Stimulated activated CD8-positive, alpha-beta memory T cell treated with anti-CD3 and anti-CD28 coated beads, Interleukin-12 subunit alpha, Interleukin-12 subunit beta, amount 100 ng/mL, for 1 hour (primary cell): Measurements from ENCODE around the gene AEN.

Experiments used
- DNase-seq: peaks from one replicate; pipeline ENCODE4 v3.0.0-alpha.2; 2020; ENCODE audit warnings: low read depth

Gene AEN

DNA sequence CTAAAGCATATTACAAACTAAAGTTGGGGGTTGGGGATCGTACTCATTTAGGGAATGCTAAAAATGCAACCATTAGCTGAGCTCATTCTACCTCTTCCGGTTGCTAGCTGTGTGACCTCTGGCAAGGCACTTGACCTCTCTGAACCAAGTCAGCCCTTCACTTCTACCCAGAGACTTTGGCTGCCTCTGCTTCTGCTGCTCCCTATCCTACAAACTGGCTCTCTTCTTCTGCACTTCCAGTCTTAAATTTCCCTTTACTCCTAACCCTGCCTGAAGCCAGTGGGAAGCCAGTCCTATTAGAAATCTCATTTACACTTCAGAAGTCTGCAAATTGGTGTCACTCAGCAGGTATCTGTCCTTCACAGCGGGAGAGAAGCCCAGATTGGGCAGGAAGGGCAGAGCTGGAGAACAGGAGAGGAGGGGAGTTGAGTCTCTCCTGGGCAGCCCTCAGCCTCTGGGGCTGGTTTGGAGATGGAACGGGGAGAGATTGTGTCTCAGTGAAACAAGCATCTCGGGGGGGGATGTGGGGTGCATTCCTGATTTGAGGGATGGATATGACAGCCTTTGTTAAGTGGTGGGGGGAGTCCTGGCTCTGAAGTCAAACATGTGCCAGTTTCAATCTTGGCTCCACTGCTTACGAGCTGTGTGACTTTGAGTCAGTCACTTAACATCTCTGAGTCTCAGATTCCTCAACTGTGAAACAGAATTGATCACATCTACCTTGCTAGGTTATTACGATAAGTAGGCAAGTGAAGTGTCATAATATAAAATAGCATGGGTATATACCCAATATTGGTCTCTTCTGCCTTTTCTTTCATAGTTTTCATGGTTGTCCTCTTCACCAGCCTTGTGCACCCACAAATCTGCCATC, 7.8 kb upstream of the AEN start:
- DNase-seq, result no peak

DNA sequence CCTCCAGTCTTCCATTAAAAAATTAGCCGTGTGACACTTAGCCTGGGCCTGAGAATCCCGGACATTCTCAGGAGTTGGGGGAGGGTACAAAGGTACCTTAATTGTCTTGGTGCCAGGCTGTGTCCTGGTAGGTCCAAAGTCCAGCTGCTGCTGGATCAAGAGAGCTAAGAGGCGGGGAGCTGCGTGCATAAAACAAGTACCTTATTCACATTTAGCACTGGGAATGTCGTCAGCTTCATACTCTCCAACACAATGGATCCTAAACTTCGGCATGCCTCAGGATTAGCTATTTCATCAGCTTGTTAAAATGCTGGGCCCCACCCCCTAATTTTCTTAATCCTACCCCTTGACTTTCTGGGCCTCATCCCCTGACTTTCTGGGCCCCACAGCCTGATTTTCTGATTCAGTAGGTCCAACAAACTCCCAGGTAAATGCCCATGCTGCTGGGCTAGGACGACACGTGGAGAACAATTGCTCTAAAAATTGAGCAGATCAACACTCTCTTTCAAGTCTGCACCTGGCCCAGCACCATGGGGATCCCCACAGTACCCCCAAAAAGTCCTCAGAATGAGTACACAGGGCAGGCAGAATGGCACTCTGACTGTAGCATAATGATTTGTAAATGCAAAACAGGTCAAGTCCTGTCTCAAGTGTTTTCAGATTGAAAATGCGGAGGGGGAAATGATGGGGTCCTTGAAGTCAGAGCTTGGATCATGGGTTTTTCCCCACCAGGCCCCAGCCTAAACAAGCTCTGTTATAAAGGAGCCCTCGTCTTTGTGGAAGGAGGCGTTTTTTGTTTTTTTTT, 5.6 kb upstream of the AEN start:
- DNase-seq, result no peak

DNA sequence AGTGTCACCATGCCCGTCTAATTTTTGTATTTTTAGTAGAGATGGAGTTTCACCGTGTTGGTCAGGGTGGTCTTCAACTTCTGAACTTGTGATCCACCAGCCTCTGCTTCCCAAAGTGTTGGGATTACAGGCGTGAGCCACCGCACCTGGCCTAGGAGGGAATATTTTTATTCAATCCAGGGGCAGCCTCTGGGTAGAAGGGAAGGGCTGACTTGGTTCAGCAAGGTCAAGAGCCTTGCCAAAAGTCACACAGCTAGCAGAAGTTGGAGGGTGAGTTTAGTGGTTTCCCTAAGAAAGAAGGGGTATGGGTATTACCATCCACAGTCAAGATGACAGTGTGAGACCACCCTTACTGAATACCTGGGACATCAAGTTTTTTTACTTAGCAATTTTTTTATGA, 4.9 kb upstream of the AEN start:
- no peak for DNase-seq

DNA sequence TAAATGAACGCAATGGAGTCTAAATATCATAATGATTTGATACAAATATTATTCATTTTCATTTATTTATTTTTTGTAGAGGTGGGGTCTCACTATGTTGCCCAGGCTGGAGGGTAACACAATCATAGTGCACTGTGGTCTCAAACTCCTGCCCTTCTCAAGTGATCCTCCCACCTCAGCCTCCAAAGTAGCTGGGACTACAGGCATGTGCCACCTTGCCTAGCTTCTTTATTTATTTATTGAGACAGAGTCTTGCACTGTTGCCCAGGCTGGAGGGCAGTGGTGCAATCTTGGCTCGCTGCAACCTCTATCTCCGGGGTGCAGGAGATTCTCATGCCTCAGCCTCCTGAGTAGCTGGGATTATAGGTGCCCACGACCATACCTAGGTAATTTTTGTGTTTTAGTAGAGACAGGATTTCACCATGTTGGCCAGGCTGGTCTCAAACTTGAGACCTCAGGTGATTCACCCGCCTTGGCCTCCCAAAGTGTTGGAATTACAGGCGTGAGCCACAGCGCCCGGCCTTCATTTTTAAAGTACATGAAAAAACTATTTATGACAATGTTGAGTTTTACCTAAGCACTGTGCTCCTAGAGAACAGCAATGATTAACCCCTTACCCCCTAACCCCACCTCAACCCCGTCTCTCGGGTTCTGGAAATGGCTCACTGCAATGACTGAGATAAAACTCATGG, 4.0 kb upstream of the AEN start:
- no peak for DNase-seq

DNA sequence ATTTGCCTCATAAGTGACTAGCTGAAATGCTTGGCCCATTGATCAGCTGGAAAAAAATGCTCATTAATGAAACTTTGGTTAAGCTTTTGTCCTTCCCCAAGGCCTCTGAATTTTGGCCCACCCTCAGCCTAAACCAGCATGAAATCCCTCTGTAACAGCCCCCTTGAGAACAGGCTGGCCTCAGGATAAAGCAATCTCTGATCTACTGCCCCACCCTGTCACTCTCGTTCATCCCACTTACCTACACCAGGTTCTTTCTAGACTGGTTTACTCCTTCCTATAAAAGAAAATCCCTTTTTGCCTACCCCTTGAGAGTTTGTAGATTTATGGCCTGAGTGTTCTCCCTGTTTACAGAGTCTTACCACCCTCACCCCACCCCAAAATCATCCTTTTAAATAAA, 3.4 kb upstream of the AEN start:
- no peak for DNase-seq

DNA sequence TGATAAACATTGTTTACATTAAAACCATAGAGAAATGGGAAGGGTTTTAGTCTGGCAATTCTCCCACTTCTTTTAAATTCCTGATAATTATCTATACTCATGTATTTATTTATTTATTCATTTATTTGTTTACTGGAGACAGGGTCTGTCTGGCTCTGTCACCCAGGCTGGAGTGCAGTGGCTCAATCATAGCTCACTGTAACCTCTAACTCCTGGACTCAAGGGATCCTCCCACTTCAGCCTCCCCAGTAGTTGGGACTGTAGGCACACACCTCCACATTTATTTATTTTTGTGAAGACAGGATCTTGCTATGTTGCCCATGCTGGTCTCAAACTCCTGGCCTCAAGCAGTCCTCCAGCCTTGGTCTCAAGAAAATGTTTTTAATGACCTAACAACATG, 2.5 kb upstream of the AEN start:
- DNase-seq, result no peak

DNA sequence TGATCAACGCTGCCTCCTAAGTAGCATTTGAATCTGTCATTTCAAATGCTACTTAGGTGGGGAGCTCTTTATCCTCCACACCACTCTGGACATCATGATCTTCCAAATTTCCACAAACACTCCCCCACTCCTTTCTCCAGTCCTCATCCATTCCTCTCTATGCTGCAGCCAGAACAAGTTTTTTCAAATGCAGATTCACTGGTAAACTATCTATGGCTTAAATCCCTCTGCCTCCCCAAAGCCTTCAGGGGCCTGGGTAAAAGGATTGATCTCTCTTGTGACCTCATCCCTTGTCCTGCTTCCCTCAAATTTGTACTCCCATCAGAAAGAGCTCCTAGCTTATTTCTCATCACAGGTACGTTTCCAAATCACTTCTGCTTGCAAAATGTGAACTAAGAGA, 1.3 kb upstream of the AEN start:
- no peak for DNase-seq

DNA sequence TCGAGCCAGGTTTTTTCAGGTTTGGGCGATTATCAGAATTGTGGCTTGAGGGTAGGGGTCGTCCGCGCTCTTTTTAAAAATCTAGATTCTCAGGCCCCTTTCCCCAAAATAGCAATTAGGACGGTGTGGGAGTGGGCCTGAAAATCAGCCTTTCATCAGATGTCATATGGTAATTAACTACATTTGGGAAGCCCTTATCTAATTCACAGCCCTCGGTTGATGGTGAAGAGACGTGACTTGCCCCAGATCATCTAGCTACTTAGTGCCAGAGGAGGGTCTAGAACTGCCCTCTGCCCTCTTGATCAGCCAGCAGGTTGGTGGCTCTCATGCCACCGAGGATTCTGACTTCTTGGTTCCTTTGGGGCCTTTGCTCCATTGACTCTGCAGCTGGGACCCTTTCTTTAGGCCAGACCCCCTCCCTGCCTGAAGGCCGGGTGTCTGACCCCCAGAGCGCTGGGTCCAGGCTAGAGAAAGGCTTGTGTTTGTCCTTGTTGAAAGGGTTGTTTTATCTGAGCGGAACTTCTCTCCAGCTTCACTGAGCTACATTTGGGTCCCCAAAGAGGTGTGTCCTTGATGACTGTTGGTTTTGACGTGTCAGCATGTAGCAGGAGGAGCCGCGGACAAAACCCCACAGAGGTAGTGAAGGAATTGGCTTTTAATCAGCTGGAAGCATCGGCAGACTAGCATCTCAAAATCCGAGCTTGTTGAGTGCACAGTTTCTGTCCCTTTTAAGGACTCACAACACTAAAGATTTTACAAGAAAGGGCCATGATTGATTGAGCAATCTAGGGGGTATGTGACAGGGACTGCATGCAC, 857 bp downstream of the AEN start:
- no peak for DNase-seq

DNA sequence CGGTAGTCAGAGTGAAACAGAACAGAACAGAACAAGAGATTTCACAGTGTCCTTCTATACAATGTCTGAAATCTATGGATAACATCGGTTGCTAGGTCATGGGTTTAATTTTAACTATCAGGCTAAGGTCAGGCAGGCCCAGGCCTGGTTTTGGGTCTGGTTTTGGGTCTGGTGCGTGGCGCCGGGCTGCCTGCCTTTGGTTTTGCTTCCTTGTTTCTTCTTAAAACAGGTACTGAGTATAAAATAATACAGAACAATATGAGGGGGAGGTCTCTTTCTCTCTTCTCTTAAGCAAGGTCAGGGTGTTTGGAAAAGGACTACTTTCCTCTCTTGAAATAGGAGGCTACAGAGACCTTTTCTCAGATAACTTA, 1.4 kb downstream of the AEN start:
- DNase-seq, result no peak

DNA sequence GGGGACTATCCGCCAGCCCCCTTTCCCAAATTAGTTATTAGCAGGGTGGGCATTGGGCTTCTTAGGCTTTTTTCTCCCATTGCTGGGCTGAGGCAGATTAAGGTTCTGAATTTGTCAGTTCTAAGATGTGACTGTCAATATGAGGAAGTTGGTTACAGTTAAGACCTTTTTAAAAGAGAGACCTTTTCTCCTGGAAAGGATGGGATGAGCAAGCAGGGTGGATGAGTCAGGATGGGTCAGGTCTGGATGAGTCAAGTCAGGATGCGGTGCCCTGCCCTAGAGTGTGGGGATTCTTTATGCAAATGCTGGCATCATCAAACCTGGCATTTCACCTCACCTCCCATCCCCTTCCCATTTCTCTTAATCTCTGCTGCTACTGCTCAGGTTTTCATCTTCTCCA, 1.9 kb downstream of the AEN start:
- no peak for DNase-seq

DNA sequence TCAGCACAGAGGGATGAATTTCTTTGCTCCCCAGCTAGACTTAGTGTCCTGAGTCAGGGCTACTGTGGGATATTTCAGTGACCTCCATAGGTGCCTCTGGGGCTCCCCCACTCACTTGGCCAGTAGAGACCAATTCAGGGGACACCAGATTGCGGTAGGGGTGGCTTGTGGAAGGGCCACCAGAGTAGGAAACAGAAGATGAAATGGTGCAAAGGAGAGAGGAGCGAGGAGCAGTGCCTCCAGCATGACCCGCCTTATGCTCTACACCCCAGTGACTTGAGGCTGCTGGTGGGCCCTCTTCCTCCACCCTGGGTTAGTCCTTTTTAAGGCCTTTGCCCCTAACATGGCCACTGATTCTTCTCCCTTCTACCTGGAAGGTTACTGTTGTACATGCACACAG, 2.5 kb downstream of the AEN start:
- no peak for DNase-seq

DNA sequence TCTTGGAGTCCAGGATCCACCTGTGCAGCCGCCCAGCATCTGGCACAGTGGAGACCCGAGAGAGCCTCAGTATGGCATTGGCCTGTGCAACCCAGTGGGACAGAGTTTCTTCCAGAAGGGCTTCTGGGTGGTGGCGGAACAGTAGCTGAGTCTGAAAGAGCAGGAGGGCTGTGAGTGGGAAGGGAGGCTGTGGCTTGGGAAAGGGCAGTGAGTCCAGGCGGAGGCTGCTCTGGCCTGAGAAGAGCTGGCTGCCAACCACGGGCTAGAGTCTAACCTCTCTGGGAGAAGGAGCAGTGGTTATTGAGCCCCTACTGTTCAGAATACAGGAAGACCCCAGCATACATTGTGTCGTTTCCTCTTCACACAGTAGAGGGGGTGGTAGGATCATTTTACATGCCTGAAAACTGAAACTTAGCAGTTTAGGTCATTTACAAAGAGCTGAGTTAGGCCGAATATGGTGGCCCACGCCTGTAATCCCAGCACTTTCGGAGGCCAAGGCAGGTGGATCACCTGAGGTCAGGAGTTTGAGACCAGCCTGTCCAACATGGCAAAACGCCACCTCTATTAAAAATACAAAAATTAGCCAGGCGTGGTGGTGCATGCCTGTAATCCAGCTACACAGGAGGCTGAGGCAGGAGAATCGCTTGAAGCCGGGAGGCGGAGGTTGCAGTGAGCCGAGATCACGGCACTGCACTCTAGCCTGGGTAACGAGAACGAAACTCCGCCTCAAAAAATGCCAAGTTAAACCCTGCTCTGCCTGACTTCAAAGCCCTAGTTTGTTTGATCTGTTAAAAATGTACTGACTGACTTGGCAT, 3.2 kb downstream of the AEN start:
- no peak for DNase-seq

DNA sequence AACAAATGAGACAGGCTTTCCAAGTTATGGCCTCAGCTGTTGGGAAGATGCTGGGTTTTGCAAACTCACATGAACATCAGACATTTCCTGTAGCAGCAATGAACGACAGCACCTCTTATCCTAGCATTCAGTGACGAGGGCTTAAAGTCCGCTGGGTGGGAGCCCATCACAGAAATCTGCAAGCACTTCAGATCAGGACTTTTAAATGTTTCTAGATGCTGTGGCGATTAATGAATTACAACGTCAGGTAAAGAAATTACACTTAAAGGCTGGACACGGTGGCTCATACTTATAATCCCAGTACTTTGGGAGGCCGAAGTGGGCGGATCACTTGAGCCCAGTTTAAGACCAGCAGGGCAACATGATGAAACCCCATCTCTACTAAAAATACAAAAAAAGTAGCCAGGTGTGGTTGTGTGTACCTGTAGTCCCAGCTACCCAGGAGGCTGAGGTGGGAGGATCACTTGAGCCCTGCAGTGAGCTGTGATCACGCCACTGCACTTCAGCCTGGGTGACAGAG, 3.9 kb downstream of the AEN start:
- DNase-seq, result no peak

DNA sequence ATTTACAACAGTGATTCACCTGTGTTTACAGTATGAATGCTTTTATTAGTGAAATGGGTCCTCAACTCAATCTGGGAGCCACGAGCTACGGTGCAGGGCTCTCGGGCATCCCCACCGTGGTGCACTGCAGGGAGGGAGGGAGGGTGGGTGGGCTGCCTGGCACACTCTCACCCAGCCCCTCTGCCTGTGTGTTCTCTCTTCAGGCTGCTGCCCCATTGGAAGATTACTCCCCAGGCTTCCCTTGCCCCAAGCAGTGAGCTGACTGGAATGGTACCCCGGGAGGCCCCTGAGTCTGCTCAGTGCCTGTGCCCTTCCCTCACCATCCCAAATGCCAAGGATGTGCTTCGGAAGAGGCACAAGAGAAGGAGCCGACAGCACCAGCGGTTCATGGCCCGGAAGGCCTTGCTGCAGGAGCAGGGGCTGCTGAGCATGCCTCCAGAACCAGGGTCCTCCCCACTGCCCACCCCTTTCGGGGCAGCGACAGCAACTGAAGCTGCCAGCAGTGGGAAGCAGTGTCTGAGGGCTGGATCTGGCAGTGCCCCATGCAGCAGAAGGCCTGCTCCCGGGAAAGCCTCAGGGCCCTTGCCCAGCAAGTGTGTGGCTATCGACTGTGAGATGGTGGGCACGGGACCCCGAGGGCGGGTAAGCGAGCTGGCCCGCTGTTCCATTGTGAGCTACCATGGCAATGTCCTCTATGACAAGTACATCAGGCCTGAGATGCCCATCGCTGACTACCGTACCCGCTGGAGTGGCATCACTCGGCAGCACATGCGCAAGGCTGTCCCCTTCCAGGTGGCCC, 5.0 kb downstream of the AEN start:
- DNase-seq, result no peak

DNA sequence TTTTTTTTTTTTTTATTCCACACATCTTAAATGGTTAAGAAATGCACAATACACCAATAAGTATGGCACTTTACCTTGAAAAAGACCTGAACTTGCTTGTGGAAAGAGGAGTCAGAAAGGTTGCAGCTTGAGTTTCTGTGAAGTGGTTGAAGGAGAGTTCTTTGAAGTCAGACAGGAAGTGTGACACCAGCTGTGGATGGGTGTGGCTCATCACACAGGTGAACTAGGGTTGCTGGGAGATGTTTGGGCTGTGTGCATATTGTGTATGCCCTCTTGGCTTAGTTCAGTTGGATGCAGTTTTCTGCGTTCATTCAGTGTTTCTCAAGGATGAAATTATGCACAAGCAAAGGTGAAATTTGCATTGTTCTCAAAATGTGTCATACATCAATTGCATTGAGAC, 6.3 kb downstream of the AEN start:
- no peak for DNase-seq

DNA sequence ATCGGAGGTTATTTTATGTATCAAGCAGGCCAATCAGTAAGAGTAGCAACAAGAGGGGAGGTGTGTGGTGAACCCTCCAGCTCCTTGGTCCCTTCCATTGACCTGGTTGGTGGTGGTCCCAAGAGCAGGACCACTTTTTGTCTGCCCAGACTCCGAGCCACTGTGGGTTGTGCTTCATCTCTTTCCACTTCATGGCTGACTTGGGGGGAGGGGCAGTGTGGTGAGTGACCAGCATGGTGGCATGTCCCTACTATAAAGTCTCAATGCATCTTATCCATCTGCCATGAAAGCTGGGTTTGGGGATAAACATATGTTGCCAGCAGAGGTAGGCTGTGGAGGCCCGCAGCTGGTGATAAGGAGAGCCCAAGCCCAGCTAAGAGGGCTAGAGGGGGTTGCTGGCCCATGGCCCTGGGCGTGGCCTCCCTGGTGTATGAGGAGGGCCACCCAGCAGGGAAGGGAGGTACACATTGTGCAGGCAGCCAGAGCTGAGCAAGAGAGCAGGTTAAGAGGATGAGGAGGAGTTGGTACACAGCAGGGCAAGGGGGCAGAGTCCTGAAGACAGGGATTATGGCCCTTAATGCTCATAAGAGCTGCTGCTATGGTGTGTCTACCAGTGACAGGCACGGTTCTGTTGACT, 7.0 kb downstream of the AEN start:
- DNase-seq, result no peak

DNA sequence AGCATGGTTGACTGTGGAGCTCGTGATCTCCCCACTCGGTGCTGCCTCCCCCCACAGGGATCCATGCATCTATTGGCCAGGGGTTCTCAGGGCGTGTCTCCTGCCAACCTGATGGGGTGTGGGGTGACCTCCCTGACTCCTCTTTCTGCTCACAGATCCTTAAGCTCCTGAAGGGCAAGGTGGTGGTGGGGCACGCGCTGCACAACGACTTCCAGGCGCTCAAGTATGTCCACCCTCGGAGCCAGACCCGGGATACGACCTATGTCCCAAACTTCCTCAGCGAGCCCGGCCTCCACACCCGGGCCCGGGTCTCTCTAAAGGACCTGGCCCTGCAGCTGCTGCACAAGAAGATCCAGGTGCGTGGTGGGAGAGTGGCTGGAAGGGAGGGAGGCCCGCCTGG, 7.9 kb downstream of the AEN start:
- no peak for DNase-seq

DNA sequence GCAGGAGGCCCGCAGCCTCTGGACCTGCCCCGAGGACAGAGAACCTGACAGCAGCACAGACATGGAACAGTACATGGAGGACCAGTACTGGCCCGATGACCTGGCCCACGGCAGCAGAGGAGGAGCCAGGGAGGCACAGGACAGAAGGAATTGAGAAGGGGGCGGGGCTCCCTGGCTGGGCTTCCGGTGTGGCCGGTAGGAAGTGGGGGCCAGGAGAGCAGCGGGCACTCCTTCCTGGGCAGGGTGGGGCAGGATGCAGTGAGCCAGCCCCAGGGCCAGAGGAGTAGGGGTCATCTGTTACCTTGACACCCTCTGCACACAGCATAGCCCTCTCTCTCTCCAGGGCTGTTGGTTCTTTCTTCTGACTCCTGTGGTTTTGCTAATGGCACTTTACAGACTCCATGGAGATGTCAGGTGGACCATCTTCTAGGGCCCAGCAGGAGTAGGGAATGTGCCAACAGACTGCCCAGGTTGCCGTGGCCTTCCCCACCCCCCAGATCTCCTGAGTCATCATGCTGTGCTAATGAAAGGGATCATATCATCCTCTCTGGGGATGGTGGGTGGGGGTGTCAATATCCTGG, 9.1 kb downstream of the AEN start:
- no peak for DNase-seq

DNA sequence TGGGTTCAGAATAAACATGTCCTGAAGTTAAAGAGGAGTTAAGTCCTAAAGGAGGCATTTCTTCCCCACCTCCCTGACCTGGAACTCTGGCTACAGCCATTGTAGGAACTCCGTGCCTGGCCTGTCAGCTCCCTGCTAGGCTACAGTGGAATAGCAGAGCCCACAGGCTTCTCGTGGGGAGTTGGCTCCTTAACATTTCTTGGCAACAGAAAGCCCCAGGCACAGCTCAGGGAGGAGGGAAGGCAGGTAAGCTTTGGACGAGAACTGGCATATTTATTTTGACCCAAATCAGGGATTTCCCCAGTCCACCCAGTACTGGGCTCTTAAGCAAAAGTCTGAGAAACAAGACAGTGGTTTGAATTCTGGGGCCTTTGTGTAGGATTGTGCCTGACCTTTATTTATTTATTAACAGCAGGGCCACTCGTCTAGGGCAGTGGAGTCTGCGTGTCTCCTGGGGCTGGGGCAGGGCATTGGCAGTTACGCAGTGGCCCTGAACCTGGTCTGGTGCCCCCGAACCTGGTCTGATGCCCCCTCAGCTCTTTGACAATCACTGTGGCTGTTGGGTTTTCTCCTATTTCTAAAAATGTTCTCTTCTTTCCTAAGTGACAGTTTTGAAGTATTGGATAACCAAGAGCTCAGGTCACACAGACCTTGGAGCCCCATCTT, 9.8 kb downstream of the AEN start:
- no peak for DNase-seq
